Fibroblast of skin of left biceps (primary cell): ENCODE results near the gene SESN1.
"Not testable (repeated sequence)": the region's sequence is repeated elsewhere in the genome, so short reads cannot be mapped to it uniquely, and the experiment has no call there.

Experiments
- DNase-seq, 2 experiments: peaks; one replicate each; pipeline ENCODE4 v3.0.0-alpha.2; 2013; ENCODE audit warnings: low read depth in 2 of 2

SESN1 gene

GRCh38 chr6:109001291-109001894, 93.3 kb downstream of the SESN1 start:
- DNase-seq, result no peak

GRCh38 chr6:109000289-109000688, 94.4 kb downstream of the SESN1 start:
- no peak for DNase-seq

- DNase-seq, result no peak
Measured at GRCh38 chr6:108999428-108999827, 95.2 kb downstream of the SESN1 start.

GRCh38 chr6:108998485-108998884, 96.2 kb downstream of the SESN1 start:
- no peak for DNase-seq

GRCh38 chr6:108996208-108996607, 98.4 kb downstream of the SESN1 start:
- DNase-seq, result no peak

GRCh38 chr6:108995296-108995695, 99.3 kb downstream of the SESN1 start:
- no peak for DNase-seq

- DNase-seq, result no peak
Measured at GRCh38 chr6:108993876-108994275, 100.8 kb downstream of the SESN1 start.

GRCh38 chr6:108989700-108990099, 104.9 kb downstream of the SESN1 start:
- DNase-seq, result no peak

- no peak for DNase-seq
Measured at GRCh38 chr6:108988765-108989164, 105.9 kb downstream of the SESN1 start.

GRCh38 chr6:108988296-108988695, 106.3 kb downstream of the SESN1 start:
- no peak for DNase-seq

GRCh38 chr6:108987156-108987555, 107.5 kb downstream of the SESN1 start:
- DNase-seq, result no peak

- no peak for DNase-seq
Measured at GRCh38 chr6:108985301-108985700, 109.3 kb downstream of the SESN1 start.

GRCh38 chr6:108983151-108983550, 111.5 kb downstream of the SESN1 start:
- no peak for DNase-seq

- DNase-seq, result no peak
Measured at GRCh38 chr6:108982154-108983113, 112.2 kb downstream of the SESN1 start.

GRCh38 chr6:108978638-108979037, 116.0 kb downstream of the SESN1 start:
- not testable (repeated sequence) for DNase-seq

GRCh38 chr6:108974201-108974600, 120.4 kb downstream of the SESN1 start:
- no peak for DNase-seq

GRCh38 chr6:108969776-108970175, 124.9 kb downstream of the SESN1 start:
- no peak for DNase-seq

- DNase-seq, result no peak
Measured at GRCh38 chr6:108968325-108969316, 126.0 kb downstream of the SESN1 start.

GRCh38 chr6:108966855-108967755, 127.5 kb downstream of the SESN1 start:
- DNase-seq, result no peak

- DNase-seq, result no peak
Measured at GRCh38 chr6:108966251-108966650, 128.4 kb downstream of the SESN1 start.

GRCh38 chr6:108961985-108962384, 132.7 kb downstream of the SESN1 start:
- DNase-seq, result no peak
